Ecto neural progenitor cell (in vitro differentiated cells): ENCODE measurements around the gene S1PR3.

ENCODE experiments used
- DNase-seq: peaks from one replicate; pipeline ENCODE4 v3.0.0-alpha.2; 2018; ENCODE audit warnings: low spot score

Gene S1PR3

DNA sequence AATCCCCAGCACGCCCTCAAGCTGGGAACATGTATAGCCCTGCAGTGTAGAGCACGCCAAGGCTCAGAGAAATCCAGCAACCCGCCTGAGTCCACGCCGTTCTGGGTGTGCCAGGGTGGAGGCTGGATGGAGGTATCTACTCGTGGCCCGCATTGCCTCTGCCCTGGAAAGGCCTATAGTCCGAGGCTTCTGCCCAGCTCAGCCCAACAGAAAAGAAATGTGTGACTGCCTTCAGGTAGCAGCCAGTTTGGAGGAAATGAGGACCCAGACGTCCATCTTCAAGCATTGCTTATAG is 18.2 kb downstream of the S1PR3 start:
- no peak for DNase-seq

DNA sequence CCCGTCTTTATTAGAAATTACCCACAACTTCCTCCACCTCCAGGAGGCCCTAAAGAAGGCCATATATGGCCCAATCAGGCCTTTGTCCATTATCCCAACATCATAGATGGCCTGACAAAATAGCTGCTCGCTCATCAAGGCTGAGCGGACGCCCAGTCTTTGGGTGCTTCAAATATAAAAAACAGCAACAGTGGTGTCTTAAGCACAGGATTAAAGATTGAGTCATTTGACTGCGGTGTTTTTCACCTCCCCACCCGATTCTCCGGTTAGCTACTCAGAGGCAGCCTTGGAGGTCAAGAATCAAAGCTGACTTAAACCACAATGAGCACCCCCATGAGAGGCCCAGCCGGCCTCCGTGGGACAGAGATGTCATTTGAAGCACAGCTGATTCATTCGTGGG is 18.8 kb downstream of the S1PR3 start:
- no peak for DNase-seq

DNA sequence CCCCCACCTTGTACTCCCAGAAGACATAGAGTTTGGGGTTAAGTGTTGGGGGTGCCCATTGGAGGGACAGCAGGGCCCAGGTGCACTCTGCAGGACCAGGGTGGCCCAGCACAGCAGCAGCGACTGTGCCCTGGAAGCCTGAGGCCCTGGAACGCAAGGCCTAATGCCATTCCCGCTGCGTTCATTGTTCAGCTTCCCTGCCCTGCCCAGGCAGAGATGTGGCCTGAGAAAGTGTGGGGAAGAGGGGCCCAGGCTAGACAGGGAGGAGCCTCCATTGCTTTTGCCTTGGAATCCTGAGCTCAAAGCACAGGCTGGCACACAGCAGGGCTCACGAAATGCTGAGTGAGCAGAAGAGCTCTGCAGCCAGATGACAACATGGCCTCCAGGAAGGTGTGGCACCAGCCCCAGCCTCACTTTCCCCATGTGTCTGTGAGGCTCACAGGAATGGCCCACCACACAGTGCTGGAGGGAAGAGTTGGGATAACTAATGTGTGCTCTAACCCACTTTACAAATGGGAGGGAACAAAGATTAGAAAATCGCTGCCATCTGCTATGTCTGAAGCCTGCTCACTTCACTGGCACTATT is 19.4 kb downstream of the S1PR3 start:
- no peak for DNase-seq

DNA sequence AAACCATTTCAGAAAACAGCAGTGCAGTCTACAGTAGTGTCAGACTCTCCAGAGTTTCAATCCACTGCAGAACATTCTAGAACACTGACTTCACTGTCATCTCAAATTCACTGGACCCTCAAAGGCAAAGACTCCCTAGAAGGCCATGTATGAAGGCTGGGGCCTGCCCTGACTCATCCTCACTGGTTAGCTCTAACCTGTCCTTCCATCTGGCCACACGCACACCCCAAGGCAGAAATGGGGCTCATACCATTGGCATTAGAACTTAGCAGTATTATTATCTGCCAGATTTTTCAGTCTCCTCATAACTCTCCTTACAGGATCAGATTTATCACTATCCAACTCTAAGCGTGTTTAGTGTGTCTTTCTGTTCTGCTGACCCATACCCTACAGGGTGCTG is 20.4 kb downstream of the S1PR3 start:
- no peak for DNase-seq

DNA sequence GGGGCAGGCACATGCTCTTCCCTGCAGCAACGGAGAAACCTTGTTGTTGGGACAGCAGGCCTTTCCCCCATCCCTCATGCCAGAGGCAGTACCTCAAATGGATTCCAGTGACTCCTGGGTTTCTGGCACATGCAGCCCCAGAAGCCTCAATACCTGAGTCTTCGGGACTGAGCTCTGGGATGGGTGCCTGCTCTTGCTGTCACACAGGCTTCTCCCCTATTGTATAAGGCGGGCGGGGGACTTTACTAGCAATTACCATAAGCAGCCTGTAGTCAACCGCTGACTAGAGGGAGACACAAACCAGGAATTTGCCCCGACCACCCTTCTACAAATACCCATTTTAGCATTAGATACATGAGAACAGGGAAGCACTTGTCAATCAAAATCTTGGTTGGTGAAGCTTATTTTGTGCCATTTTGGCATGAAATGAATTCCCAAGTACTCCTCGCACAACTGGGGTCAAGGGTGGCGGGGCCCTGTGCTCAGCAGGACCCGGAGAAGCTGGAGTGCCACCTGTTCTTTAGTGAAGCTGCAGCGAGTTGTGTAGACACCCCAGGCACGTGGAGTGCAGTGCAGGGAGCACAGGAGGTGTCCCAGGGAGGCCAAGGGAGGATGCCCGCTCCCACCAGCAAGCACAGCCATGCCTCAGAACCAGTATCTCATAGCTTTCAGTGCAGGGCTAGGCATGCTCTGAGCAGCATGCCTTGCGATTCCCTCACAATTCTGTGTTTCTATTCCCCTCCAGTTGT is 21.2 kb downstream of the S1PR3 start:
- DNase-seq: no peak

DNA sequence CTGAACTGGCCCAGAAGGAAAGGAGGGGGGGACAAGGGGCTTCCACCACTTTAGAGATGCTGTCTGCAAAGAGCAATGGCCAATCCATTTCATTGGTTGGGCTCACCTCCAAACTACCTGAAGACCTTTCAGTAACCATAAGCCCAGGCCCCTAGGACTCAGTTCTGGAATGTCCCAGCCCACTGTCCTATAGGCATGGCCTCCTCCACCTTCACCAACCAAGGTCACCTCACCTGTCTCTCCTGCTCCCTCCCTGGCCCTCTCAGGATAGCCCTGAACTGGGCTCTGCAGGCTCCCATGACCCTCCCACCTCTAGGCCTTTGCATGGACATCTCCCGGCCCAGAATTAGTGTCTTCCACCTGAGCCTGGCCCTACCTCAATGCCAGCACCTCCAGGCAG is 22.4 kb downstream of the S1PR3 start:
- no peak for DNase-seq

DNA sequence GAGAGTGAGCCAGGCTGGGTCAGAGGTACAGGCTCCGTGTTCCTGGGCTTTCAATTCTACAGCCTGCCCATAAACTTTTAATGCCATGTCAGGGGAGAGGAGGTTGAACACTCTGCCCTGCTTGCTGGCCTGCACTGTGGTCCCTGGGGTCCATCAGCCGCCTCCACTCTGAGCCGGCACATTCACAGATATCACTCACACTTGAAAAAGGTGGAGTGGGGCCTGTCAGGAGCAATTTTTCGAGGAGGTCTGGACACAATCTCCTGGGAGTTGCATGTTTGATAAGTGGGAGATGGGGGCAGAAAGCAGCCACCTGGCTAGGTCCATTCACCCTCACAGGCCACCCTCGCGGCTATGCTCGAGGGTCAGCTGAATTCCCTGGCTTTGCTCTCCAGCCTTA is 22.9 kb downstream of the S1PR3 start:
- DNase-seq: no peak

DNA sequence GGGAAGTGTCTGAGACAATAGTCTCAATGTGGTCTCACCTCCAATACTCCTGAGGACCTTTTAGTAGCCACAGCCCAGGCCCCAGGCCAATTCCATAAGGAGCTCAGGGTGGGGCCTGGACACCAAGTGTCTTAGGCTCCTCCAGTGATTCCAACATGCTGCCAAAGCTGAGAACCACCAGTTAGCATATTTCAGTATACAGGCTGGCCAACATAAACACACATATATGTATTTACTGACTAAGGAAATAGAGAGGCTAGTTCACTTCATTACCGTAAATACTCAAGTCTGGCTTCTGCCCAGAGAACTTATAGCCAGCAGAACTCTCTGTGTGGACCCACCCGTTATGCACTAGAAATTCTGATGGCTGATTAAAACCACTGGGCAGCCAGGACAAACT is 24.1 kb downstream of the S1PR3 start:
- DNase-seq: no peak

DNA sequence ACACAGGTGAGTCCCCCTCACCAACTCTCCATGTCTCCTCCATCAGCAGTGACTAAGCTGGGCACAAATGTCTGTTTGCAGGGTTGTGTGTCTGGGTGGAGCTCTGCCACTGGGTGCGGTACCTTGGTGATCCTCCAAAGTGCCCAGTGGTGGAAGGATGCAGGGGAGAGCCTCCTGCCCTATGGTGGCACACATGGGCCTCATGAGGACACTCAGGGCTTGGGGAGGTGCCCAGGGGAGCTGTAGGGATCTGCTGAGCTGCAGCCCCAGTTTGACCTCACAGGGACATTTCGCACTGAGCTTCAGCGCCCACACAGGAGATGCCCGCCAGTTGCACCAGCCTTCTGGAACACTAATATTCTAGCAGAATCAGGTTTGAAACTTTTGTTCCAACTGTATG is 29.5 kb downstream of the S1PR3 start:
- no peak for DNase-seq

DNA sequence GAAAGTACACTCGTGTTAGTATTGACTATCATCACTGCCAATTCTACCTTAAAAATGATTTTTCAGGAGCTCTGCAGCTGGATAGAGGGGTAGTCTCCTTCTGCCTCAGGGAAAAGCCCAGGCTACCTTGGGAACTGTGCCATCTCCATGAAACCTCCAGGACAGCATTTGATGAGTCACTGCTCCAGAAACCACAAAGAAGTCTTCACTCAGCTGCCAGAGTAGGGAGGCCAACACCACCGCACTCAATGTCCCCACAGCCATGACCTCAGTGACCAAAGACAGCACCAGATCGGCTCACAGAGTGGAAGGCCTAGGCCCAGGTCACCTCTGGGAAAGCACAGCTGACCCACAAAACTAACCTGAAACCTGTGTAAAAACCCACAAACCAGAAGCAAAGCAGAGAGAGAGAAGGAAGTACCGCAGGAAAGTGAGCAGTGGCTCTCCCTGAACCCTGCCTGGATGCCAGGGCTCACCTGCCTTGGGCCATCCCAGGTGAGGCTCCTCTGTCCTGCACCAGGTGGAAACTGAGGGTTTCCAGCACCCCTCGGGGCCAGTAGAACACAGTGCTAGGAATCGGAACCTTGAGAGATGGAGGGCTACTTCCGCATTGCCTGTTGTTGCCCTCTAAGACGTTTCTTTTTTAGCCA is 30.0 kb downstream of the S1PR3 start:
- DNase-seq: no peak

DNA sequence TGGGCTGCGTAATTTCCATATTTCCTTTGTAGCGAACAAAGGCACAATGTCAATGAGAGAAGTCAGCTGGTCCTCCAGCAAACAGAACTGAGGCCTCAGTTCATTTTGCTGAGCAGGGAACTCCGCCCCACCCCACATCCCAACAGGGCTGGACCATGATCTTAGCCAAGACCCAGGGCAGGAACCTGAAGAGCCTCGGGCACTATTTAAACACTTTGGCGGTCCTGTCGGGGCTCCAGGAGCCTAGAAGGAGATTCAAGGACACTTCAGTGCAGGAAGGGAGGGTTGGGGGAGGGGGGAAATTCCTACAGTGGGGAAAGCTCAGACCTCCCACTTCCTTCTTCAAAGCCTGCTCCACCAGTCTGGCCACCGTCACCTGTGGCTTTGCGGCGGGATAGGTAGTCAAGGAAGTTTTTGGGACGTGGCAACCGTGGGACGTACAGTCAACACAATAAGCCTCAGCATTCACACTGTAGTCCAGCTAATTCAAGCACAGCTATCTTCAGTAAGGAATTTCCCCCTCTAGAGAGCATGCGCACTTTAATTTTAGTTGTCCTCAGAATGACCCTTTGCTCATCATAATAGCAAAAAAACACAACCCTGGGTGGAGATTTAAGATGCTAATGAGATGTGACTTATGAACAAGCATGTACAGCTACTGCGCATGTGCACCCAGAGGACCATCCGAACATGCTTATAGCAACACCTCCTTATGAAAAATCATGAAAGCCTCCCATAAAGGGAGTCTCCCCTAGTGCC is 30.9 kb downstream of the S1PR3 start:
- no peak for DNase-seq

DNA sequence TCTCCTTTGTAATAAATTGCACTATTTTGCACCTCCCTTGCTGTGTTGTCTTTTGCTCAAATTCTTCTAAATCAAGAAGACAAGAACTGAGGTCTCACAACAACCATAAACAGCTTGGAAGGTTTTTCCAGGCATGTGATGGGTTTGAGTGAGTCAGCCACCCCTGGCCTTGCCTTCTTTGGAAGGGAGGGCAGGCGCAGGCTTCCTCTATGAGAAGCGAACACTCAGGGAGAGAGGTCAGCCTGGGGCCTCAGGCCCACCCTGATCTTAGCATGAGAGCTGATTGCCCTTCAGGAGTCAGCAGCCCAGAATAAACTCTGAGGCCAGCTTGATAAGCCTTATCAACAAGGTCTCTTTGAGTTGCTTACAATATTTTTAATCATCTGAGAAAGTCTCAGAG is 31.6 kb downstream of the S1PR3 start:
- DNase-seq: no peak

DNA sequence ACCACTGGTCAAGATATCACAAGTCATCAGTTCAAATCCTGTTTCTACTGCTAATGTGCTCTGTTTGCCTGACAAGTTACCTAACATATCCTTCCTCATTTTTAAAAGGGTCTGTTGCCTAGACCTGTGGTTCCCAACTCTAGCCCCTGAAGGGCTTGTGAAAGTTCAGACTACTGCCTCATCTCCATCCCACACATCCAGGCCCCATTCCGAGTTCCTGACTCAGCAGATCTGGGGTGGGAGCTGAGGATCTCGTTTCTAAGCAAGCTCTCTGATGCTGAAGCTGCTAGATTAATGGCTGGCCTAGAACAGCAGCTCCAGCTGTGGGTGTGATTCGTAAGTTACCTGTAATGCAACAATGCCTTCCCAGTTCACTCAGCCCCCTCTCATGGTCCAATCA is 32.5 kb downstream of the S1PR3 start:
- DNase-seq: no peak

DNA sequence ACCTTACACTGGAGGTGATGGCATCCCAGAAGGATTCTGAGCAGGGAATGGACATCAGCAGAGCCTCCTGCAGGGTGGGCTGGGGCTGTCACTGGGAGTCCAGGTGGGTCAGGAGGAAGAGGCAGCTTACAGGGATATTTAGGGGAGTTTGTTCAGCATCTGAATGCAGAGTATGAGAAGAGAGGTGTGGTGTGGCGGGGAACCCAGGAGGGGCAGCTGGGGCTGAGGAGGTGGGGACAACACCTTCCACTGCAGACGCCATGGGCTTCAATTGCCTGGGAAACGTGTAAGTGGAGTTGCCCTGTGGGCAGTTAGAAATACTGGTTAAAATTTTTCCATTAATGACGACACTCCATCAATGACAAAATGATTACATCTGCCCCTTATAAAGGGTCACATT is 33.5 kb downstream of the S1PR3 start:
- no peak for DNase-seq

DNA sequence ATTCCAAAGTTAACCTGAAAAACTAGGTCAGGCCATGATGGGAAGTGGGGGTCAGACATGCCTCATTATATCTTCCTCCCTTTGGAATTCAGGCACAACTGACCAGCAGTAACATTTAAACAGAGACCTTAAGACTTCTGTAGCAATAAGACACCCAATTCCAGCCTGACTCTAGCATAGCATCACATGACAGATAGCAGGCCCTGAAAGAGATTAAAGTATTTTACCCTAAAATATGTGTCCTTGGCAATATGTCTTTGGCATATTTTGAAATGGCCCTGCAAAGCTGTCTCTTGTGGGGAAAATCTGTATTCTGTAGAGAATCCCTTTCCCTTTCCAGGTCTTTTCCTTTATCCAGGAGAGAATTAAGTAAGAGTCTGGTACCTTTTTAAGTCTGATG is 34.3 kb downstream of the S1PR3 start:
- DNase-seq: no peak

DNA sequence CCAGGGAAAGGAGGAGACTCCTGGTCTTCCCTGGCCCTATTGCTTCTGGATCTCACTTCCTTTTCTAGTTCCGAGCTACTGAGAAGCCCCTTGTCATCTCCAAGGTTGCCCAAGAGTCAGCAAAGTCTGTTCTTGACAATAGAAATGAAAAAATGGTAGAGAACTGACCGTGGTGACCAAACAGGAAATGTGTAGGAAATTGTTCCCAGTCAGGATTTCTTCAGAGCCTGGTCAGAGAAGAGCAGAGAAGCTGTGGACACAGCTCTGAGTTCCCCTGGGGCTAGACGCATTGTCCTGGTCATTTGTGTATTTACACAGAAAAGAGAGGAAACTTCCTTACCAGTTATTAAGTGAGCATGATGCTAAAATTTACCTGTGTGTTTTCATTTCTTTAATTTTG is 35.6 kb downstream of the S1PR3 start:
- no peak for DNase-seq

DNA sequence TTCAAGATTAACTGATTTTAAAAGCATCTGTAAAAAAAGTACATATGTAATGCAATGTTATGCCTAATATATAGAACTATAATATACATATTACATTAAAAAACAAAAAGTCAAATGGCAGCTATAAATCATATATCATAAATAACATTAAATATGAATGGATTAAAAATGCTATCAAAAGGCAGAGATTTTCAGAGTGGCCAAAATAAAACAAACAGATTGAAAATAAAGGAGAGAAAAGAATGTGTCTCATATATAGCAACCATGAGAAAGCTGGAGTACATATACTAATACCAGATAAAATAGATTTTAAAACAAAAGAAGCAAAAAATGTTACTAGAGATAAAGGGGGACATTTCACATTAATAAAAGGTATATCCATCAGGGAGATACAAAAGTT is 38.5 kb downstream of the S1PR3 start:
- no peak for DNase-seq

DNA sequence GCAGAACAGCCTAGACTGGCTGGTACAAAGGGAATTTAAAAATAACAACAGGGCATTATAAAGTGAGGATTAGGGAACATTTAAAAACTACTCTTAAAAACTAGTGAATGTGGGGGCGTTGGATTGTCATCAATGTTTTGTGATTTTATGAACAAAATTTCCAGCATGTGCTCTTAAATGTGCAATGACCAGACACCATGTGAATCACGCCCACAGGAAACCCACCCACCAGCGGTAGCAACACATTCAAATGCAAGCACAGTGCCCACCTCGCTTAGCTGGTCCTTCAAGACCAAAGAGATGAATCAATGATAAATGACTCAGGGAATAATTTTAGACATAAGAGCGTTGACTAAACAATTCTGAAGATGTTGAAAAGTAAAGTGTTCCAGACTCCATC is 40.9 kb downstream of the S1PR3 start:
- DNase-seq: no peak

DNA sequence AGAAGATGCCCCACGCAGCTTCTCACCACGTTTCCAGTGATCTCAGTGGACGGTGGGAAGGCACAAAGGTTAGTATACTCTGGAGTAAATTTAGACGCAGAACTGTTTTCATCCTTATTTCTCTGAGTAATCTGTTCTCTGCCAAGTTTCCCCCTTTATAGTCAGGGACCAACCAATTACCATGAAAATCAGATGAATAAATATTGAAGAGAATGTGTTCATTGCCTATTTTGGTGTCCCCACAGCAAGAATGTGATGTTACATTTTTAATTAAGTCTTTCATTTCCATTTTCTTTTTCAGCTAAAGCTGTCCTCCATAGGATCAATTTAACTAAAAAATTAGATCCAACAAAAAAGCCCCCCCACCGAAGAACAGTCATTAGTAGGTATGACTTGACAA is 41.4 kb downstream of the S1PR3 start:
- no peak for DNase-seq

DNA sequence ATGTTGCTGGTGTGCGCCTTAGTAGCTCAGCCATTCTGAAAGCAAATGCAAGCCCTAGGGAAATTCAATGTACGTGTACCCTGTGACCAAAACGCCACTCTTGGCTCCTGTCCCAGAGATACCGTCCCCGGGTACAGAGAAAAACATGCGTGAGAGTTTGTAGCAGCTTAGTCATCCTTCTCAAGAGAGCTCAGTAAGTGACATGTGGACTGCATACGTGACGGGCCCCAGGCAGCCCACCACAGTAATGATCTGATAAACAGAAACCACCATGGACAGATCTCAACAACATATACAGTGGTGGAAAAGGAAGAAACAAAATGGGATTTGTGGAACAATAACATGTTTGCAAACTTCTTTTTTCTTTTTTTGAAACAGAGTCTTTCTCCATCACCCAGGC is 45.1 kb downstream of the S1PR3 start:
- no peak for DNase-seq

DNA sequence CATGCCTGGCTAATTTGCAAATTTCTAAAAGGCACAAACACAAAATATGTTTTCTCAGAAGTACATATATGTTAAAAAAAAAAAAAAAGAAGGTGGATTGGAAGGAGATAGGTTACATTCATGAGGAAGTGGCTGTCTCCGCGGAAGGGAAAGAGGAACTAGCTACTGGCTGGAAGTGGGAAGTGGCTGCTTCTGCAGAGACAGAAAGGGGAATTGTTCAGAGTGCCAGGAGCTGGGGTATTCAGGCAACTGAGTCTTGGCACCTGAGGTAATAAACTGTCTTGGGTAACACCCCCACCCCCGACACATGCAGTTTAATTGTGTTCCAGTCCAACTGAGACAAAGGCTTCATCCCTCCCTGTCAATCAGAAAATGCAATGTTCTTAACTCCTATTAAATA is 45.6 kb downstream of the S1PR3 start:
- DNase-seq: no peak

DNA sequence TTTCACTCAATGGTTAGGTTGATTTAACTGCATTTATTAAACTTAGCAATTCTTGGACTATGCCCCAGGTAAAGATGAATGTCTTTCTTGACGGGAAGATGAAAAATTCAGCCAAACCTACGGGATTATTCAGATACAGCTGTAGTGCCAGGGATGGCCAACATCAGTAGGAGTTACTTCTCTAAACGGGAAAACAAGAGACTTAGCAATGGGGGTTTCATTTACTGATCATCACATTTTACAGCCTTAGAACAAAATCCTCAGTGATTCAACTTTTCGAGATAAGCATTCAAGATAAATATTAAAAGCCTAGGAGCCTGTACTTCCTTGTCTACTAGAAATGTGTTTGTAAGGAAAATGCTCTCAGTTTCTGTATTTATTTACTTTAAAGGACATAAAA is 46.1 kb downstream of the S1PR3 start:
- no peak for DNase-seq

DNA sequence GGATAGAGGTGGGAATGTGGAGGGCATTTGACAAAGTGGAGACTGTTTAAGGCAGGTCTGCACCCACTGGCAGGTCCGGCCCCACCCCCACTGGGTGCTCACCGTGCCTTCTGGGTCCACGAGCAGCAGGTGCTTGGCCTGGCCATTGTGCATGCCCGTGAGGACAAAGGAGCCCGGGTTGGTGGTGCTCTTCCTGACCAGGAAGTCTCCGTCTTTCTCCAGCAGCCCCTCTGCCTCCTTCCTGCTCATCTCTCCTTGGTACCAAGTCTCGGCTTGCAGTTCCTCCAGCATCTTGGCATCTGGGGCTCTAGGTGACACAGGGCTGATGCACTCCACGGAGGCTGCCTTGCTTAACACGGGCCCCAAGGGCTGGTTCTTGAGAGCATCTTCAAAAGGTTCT is 46.6 kb downstream of the S1PR3 start:
- no peak for DNase-seq
